HG03066 (cell line): ENCODE measurements around the gene FCRLA.
A peak's percentile ranks its signal among the peaks of the same experiment; 100 is the strongest.
"Not testable (repeated sequence)": the region's sequence is repeated elsewhere in the genome, so short reads cannot be mapped to it uniquely, and the experiment has no call there.

Experiments used
- ATAC-seq: cut with Tn5 transposase; IDR thresholded peaks from one replicate; pipeline ENCODE4 v1.9.1; 2021; ENCODE audit warnings: low read depth; ENCODE audit not compliant: unreplicated experiment

The FCRLA gene

GRCh38 chr1:161705537-161705936, 1.5 kb upstream of the FCRLA start:
- ATAC-seq: peak; percentile 35

- ATAC-seq: no peak
Observed at GRCh38 chr1:161706113-161706481, 932 bp upstream of the FCRLA start.

GRCh38 chr1:161707503-161707902, 474 bp downstream of the FCRLA start:
- ATAC-seq: no peak

- ATAC-seq: no peak
Observed at GRCh38 chr1:161709373-161709772, 2.3 kb downstream of the FCRLA start.

- ATAC-seq: no peak
Observed at GRCh38 chr1:161710560-161710959, 3.5 kb downstream of the FCRLA start.

GRCh38 chr1:161718559-161719324, 11.7 kb downstream of the FCRLA start:
- peak; percentile 57 for ATAC-seq

- peak; percentile 41 for ATAC-seq
Observed at GRCh38 chr1:161719325-161719611, 12.2 kb downstream of the FCRLA start.

GRCh38 chr1:161720422-161720821, 13.4 kb downstream of the FCRLA start:
- no peak for ATAC-seq

- ATAC-seq: no peak
Observed at GRCh38 chr1:161720956-161721737, 14.1 kb downstream of the FCRLA start, which contains the start of gene FCRLB. FCRLB (plus strand) TSS chr1:161721544; CDS start chr1:161722673, 1,129 bp downstream.

GRCh38 chr1:161721738-161722343, 14.8 kb downstream of the FCRLA start:
- ATAC-seq: no peak

- ATAC-seq: no peak
Observed at GRCh38 chr1:161722406-161722805, 15.4 kb downstream of the FCRLA start.

- ATAC-seq: no peak
Observed at GRCh38 chr1:161723459-161724141, 16.6 kb downstream of the FCRLA start.

GRCh38 chr1:161725258-161725907, 18.4 kb downstream of the FCRLA start:
- not testable (repeated sequence) for ATAC-seq

- peak; percentile 8 for ATAC-seq
Observed at GRCh38 chr1:161725908-161726472, 19.0 kb downstream of the FCRLA start.

GRCh38 chr1:161726473-161727255, 19.6 kb downstream of the FCRLA start:
- peak; percentile 56 for ATAC-seq

- peak; percentile 27 for ATAC-seq
Observed at GRCh38 chr1:161727256-161727924, 20.4 kb downstream of the FCRLA start.

- no peak for ATAC-seq
Observed at GRCh38 chr1:161728376-161729226, 21.6 kb downstream of the FCRLA start.

- ATAC-seq: no peak
Observed at GRCh38 chr1:161730050-161730564, 23.1 kb downstream of the FCRLA start.
